Small intestine (tissue), 7 donors: ENCODE results near the gene RARG. TPM values are rescaled to one million over a fixed set of nuclear protein-coding genes. Genes with fewer than 3 reads are reported as not detected.

ENCODE experiments used
- DNase-seq, 2 donors: peaks; one replicate each; pipeline versions ENCODE4 v3.0.0 to v3.0.0-alpha.2; 2013
- FAIRE-seq: peaks from 2 replicates; lab custom pipeline; 2012; peaks lifted over from hg19 to GRCh38; lab: Jason Lieb, UNC
- H3K27ac ChIP-seq, 3 donors: one replicate each; pipeline ENCODE4 v1.5.1; 2013; ENCODE audit warnings: low read length in 2 of 3, mild to moderate bottlenecking in 2 of 3, control low read depth in 1 of 3, inconsistent platforms in 1 of 3, low read depth in 1 of 3, moderate library complexity in 1 of 3
- H3K27me3 ChIP-seq, 3 donors: one replicate each; pipeline ENCODE4 v1.6.1; 2013; ENCODE audit warnings: low read length in 3 of 3, inconsistent platforms in 1 of 3; ENCODE audit not compliant: control insufficient read depth in 3 of 3, insufficient read depth in 3 of 3
- H3K36me3 ChIP-seq, 3 donors: one replicate each; pipeline ENCODE4 v1.6.1; 2013; ENCODE audit warnings: low read length in 3 of 3, inconsistent platforms in 1 of 3, low read depth in 1 of 3, mild to moderate bottlenecking in 1 of 3, moderate library complexity in 1 of 3; ENCODE audit not compliant: control insufficient read depth in 3 of 3, insufficient read depth in 2 of 3
- H3K4me1 ChIP-seq, 3 donors: one replicate each; pipeline ENCODE4 v1.6.1; 2013; ENCODE audit warnings: low read length in 2 of 3, inconsistent platforms in 1 of 3, low read depth in 1 of 3, mild to moderate bottlenecking in 1 of 3, moderate library complexity in 1 of 3; ENCODE audit not compliant: control insufficient read depth in 3 of 3, insufficient read depth in 2 of 3
- H3K4me3 ChIP-seq, 3 donors: one replicate each; pipeline ENCODE4 v1.5.1; 2013; ENCODE audit warnings: low read length in 3 of 3, control low read depth in 1 of 3, inconsistent platforms in 1 of 3, low read depth in 1 of 3, mild to moderate bottlenecking in 1 of 3, moderate library complexity in 1 of 3
- H3K9me3 ChIP-seq, 2 donors: one replicate each; pipeline ENCODE4 v1.6.1; 2013; ENCODE audit warnings: low read depth in 1 of 2, low read length in 1 of 2; ENCODE audit not compliant: control insufficient read depth in 2 of 2, insufficient read depth in 1 of 2
- WGBS, 3 donors: extraction: QIAGEN DNeasy Blood & Tissue Kit; methylation state at CpG; one replicate each; pipeline ENCODE4 v1.1.7; 2013; 5-methylcytosine and 5-hydroxymethylcytosine counted together
- polyA plus RNA-seq, 4 donors: library from polyadenylated mRNA; stranded (reverse) in 3 of 4; unstranded in 1 of 4; fragments of 200-250 nt in 3 of 4; fragments of 120-200 nt in 1 of 4; gene quantifications; one replicate each; pipeline versions ENCODE4 v1.2.1 to v1.2.3, GENCODE V29; 2013
- donor health status: healthy with polysubstance abuse.
- donor health status: control.
- donor health status: control.
- donor health status: Bipolar disorder and iron deficiency.
- donor health status: healthy.

RARG gene
- polyA plus RNA-seq, 4 donors = 0.54 to 8.0 (median 7.1) TPM; not detected in 1

GRCh38 chr12:53253298-53253697, 21.3 kb upstream of the RARG start:
- H3K27ac ChIP-seq = no peak overlapping the region
- FAIRE-seq (no peak), DNase-seq (no peak)
- no peaks in the 10 kb centered on the region for H3K9me3 ChIP-seq
- 86 to 91% (median 90%) methylated on average over 13 of the region's 13 CpGs for WGBS, 3 donors
- H3K4me3 ChIP-seq = no peak overlapping the region
- H3K36me3 ChIP-seq = peaks cover 4 to 27% (median 7%) of the 10 kb centered on the region in 3 donors
- H3K4me1 ChIP-seq = peaks cover 3 to 15% (median 8%) of the 10 kb centered on the region in 3 donors
- no peaks in the 10 kb centered on the region for H3K27me3 ChIP-seq

GRCh38 chr12:53252349-53252916, 20.4 kb upstream of the RARG start:
- peak overlapping the region; percentile 51 to 93 (median 89) for H3K27ac ChIP-seq

GRCh38 chr12:53251477-53252348, 19.7 kb upstream of the RARG start:
- no peak for FAIRE-seq
- peak overlapping the region; percentile 76 to 94 (median 83) for H3K4me3 ChIP-seq
- no peaks in the 10 kb centered on the region for H3K9me3 ChIP-seq
- peak overlapping the region; percentile 56 to 93 (median 90) for H3K27ac ChIP-seq
- H3K36me3 ChIP-seq = peaks cover 4 to 27% (median 7%) of the 10 kb centered on the region in 3 donors
- H3K27me3 ChIP-seq = no peaks in the 10 kb centered on the region
- WGBS, 3 donors = 0 to 1% (median 1%) methylated on average over 27 to 51 of the region's 51 CpGs
- peaks cover 3 to 15% (median 8%) of the 10 kb centered on the region in 3 donors for H3K4me1 ChIP-seq
- DNase-seq = peak; percentile 77 to 89

More at GRCh38 chr12:53252349-53252916, 20.4 kb upstream of the RARG start:
- Histone ChIP-seq H3K4me3 (peak overlapping the region; percentile 76 to 94 (median 83)), H3K9me3 (no peaks in the 10 kb centered on the region), H3K27me3 (no peaks in the 10 kb centered on the region), H3K36me3 (peaks cover 4 to 27% (median 7%) of the 10 kb centered on the region in 3 donors), H3K4me1 (peaks cover 3 to 15% (median 8%) of the 10 kb centered on the region in 3 donors)
- FAIRE-seq = no peak
- 9 to 10% (median 10%) methylated on average over 19 of the region's 19 CpGs for WGBS, 3 donors
- peak; percentile 37 to 46 for DNase-seq

- H3K27ac ChIP-seq = no peak overlapping the region
- H3K4me1 ChIP-seq = no peaks in the 10 kb centered on the region
- FAIRE-seq (no peak), DNase-seq (no peak)
- 76 to 81% (median 78%) methylated on average over 3 of the region's 3 CpGs for WGBS, 3 donors
- H3K9me3 ChIP-seq = no peaks in the 10 kb centered on the region
- no peak overlapping the region for H3K4me3 ChIP-seq
- H3K27me3 ChIP-seq = peaks cover 0 to 22% (median 6%) of the 10 kb centered on the region in 3 donors
- no peaks in the 10 kb centered on the region for H3K36me3 ChIP-seq
Observed at GRCh38 chr12:53245286-53245685, 13.3 kb upstream of the RARG start.

GRCh38 chr12:53244337-53244736, 12.3 kb upstream of the RARG start:
- H3K27ac ChIP-seq = no peak overlapping the region
- no peaks in the 10 kb centered on the region for H3K36me3 ChIP-seq
- peaks cover 0 to 22% (median 6%) of the 10 kb centered on the region in 3 donors for H3K27me3 ChIP-seq
- no peaks in the 10 kb centered on the region for H3K9me3 ChIP-seq
- no peak overlapping the region for H3K4me3 ChIP-seq
- 52 to 61% (median 55%) methylated on average over 1 of the region's 1 CpG for WGBS, 3 donors
- no peak for DNase-seq
- no peak for FAIRE-seq
- H3K4me1 ChIP-seq = no peaks in the 10 kb centered on the region

DNA sequence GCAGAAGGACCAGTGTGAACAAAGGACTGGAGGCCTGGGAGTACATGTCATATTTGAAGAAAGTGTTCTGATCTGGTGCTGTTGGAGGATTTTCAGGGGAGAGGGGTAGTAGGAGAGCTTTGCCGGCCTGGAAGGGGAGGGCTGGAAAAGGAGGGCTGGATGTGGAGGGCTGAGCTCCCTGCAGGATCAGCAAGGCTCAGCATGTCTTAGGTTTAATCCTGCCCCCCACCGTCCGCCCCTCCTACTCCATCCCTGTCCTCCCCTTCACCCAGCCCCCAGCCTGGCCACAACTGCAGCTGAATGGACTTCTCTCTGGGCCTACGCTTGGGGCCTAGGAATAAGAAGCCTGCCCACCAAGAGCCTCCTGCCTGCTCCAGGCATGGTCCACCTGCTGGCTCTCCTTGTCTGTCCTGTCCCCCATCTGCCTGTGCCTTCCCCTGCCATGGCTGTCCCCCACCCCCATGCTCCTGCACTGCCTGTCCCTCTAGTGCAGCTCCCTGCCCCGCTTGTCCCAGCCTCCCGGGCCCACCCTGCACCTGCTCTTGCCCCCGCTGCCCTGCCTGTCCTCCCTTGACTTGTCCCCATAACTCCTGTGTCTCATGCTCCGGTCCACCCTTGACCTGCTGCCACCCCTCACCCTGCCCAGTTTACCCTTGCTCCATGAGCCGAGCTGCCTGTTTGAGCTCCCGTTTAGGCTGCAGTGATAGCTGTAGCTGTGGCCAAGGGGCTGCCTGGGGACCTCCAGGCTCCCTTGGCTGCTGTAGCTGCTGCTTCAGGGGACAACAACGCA, 9.8 kb upstream of the RARG start:
- WGBS, 3 donors = 68 to 79% (median 73%) methylated on average over 8 to 11 of the region's 11 CpGs
- Histone ChIP-seq H3K27me3 (peaks cover 0 to 25% (median 6%) of the 10 kb centered on the region in 3 donors), H3K27ac (no peak overlapping the region), H3K9me3 (no peaks in the 10 kb centered on the region), H3K36me3 (no peaks in the 10 kb centered on the region), H3K4me3 (no peak overlapping the region), H3K4me1 (no peaks in the 10 kb centered on the region)
- DNase-seq (no peak), FAIRE-seq (no peak)

- Histone ChIP-seq H3K9me3 (no peaks in the 10 kb centered on the region), H3K27ac (no peak overlapping the region), H3K4me1 (peaks cover 0 to under 1% (median 0%) of the 10 kb centered on the region in 3 donors), H3K36me3 (no peaks in the 10 kb centered on the region), H3K4me3 (no peak overlapping the region), H3K27me3 (peaks cover 0 to 45% (median 6%) of the 10 kb centered on the region in 3 donors)
- DNase-seq = no peak
- 71 to 90% (median 88%) methylated on average over 10 of the region's 10 CpGs for WGBS, 3 donors
- no peak for FAIRE-seq
Observed at GRCh38 chr12:53239643-53240258, 7.7 kb upstream of the RARG start.
